ENCODE measurements around the gene CCDC158.
"Not testable (repeated sequence)": the region's sequence is repeated elsewhere in the genome, so short reads cannot be mapped to it uniquely, and the experiment has no call there.

The CCDC158 gene

GRCh38 chr4:76429636-76430035 is 8.7 kb upstream of the CCDC158 start:
- no peak for DNase-seq

GRCh38 chr4:76426272-76426671 is 5.3 kb upstream of the CCDC158 start:
- DNase-seq: no peak

DNA sequence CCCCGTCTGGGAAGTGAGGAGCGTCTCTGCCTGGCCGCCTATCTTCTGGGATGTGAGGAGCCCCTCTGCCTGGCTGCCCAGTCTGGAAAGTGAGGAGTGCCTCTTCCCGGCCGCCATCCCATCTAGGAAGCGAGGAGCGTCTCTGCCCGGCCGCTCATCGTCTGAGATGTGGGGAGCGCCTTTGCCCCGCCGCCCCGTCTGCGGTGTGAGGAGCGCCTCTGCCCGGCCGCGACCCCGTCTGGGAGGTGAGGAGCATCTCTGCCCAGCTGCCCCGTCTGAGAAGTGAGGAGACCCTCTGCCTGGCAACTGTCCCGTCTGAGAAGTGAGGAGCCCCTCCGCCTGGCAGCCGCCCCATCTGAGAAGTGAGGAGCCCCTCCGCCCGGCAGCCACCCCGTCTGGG is 2.2 kb upstream of the CCDC158 start:
- not testable (repeated sequence) for DNase-seq

- DNase-seq: no peak
Measured at GRCh38 chr4:76420188-76420761, 666 bp downstream of the CCDC158 start.

DNA sequence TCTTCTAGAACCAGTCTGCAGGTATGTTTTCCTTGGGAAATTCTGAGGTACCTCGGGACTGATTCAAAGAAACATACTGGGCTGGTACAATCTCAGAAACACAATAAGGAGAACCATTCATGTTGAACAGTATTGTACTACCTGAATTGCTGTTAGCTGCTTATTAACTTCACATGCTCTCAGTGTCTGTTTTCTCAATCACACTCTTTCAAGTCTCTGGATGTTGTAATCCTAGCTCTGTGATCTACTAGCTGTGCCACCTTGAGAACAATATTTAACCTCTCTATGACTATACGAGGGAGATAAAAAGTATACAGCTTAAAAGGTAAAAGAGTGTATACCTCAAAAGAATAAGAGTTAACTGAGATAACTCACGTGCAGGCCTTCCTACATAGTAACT is 10.3 kb downstream of the CCDC158 start:
- DNase-seq: no peak

GRCh38 chr4:76407440-76408119 is 13.4 kb downstream of the CCDC158 start:
- DNase-seq: no peak

DNA sequence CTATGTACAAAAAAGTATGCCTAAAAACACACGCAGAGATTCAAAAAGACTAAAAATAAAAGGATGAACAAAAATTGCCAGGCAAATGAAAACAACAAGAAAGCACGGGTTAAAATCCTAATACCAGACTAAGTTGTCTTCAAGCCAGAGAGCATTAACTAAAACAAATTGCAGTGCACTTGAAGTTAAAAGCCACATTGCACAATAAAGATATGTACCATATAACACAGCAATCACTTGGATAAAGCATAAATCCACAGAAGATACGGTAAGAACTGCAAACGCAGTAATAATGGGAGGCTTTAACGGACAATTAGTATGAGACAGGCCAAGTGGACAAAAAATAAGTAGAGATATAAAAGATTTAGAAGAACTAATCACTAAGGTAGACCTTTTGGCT is 14.9 kb downstream of the CCDC158 start:
- no peak for DNase-seq

- DNase-seq: no peak
Measured at GRCh38 chr4:76401654-76402053, 19.3 kb downstream of the CCDC158 start.

DNA sequence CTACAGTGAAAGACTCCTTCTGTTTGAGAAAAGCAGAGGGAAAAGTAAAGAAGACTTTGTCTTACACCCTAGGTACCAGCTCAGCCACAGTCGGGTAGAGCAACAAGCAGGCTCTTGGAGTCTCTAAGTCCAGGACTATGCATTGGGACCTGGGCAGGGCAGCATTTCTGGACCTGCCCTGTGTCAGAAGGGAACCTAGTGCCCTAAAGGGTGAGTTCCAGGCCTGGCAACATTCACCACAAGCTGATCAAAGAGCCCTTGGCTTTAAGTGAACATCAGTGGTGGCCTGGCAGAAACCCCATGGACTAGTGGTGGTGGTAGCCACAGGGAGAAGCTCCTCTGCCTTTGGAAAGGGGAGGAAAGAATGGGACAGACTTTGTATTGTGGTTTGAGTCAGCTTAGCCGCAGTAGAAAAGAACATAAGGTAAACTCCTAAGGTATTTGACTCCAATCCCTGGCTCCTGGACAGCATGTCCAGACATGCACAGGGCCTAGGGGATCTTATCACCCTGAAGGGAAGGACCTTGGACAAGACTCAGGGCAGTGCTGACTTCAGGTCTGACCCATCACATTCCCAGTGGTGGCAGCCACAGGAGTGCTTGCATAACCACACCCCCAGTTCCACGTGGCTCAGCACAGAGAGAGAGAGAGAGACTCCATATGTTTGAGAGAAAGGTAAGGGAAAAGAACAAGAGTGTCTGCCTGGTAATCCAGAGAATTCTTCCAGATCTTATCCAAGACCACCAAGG is 32.6 kb downstream of the CCDC158 start:
- DNase-seq: no peak

DNA sequence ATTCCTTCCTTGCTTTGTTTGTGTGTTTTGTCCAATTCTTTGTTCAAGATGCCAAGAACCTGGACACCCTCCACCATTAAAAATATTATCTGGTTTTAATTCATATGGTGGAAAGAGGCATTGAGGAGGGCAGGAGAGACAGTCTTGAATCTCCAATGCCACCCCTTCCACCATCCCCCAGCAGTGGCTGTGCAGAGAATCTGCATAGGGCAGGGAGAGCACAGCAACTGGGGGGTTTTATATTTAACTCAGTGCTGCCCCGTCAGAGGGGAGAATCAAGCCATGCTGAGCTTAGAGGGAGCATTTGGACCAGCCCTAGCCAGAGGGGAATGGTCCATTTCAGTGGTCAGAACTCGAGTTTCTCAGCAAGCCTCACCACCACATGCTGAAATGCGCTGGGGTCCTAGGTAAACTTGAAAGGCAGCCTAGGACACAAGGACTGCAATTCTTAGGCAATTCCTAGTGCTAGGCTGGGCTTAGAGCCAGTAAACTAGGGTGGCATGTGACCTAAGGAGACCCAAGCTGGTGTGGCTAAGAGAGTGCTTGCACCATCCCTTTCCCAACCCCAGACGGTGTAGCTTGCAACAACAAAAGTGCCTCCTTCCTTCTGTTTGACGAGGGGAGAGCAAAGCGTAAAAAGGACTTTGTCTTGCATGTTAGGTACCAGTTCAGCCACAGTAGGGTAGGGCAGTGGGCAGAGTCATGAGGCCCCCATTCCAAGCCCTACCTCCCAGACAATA is 34.2 kb downstream of the CCDC158 start:
- no peak for DNase-seq

- DNase-seq: no peak
Measured at GRCh38 chr4:76385974-76386373, 35.0 kb downstream of the CCDC158 start.

GRCh38 chr4:76384052-76384451 is 36.9 kb downstream of the CCDC158 start:
- DNase-seq: no peak

DNA sequence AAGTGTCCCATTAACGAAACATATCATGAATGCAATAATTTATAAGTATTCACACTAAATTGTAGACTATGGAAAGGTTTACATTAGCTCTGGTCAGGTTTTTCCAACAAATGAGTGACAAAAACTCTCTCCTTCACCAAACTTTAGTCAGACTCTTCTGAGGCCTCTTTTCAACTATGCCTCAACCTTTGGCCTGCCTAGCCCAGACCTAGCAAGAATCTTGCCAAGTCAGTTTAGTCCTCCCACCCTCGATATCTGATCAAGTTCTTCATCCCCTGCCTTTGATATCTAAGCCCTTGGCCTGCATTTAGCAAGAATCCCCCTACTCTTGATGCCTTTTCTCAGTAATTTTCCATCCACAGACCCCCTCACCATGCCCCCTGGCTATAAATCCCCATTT is 37.9 kb downstream of the CCDC158 start:
- no peak for DNase-seq

DNA sequence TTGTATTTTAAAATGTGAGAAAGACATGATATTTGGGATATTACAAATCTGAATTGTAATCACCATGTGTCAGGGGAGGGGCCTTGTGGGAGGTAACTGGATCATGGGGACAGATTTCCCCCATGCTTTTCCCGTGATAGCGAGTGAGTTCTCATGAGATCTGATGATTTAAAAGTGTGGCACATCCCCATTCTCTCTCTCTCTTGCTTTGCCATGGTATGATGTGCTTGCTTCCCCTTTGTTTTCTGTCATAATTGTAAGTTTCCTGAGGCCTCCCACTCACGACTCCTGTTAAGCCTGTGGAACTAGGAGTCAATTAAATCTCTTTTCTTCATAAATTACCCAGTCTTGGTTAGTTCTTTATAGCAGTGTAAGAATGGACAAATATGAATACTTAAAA is 39.0 kb downstream of the CCDC158 start:
- DNase-seq: no peak

GRCh38 chr4:76380561-76380960 is 40.4 kb downstream of the CCDC158 start:
- no peak for DNase-seq

- DNase-seq: peak; percentile 34
Measured at GRCh38 chr4:76377911-76378310, 43.0 kb downstream of the CCDC158 start.

- DNase-seq: no peak
Measured at GRCh38 chr4:76377481-76377901, 43.5 kb downstream of the CCDC158 start.

- DNase-seq: no peak
Measured at GRCh38 chr4:76376534-76376933, 44.4 kb downstream of the CCDC158 start.

GRCh38 chr4:76375703-76376102 is 45.2 kb downstream of the CCDC158 start:
- DNase-seq: no peak

GRCh38 chr4:76374798-76375197 is 46.1 kb downstream of the CCDC158 start:
- no peak for DNase-seq

DNA sequence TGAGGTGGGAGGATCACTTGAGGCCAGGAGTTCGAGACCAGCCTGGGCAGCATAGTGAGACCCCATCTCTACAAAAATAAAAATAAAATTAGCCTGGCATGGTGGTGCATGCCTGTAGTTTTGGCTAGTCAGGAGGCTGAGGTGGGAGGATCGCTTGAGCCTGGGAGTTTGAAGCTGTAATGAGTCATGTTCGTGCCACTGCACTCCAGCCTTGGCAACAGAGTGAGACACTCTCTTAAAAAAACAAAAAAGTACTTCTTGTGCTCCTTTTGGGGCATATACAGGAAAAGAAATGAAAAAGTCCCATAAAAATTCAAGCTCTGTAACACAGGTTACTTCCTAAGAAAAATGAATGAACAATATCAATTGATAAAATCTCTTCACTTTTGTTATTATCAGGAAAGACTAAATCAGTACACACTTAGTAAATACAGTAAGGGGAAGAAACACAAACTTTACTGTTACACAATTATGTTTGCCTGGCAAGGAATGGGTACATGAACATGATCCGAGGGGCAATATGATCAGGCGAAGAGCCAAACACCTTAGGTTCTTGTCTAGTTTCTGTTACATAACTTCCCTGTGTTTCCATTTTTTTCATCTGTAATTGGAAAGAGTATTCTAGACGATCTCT is 46.9 kb downstream of the CCDC158 start:
- DNase-seq: no peak

DNA sequence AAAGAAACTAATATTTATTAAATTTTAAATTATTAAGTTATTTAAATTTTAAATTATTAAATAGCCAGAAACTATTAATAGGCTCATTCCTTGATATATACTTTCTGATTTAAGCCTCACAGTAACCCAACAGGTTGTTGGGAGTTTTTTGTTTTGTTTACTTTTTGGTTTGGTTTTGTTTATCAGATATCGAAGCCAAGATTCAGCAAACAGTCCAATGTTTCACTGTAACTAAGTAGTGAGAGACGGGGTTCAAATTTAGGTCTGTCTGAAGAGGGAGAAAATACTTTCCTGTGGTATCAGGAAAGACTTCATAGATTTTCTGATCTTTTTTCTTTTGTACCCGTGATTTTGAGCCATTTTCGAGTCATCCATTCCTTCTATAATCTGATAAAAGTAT is 54.2 kb downstream of the CCDC158 start:
- no peak for DNase-seq

- DNase-seq: peak; percentile 8
Measured at GRCh38 chr4:76365636-76366035, 55.3 kb downstream of the CCDC158 start.
